Cardiac atrium fibroblast (primary cell): ENCODE results near the gene C8B. TPM values are rescaled to one million over a fixed set of nuclear protein-coding genes. Genes with fewer than 3 reads are reported as not detected.

Experiments
- total RNA-seq: library from RNA; depleted of rRNA; stranded (reverse); fragments of >200 nt; gene quantifications from 2 replicates; pipeline ENCODE4 v1.2.3, GENCODE V29; 2015

Gene C8B
- not detected in 2 replicates for total RNA-seq

GRCh38 chr1:56965916-56966697 is at the start of gene C8B:
TSS of gene C8B (minus strand) at chr1:56966015. CDS start at chr1:56965948, 67 bp downstream.

Other genes starting within 250 kb of the C8B start
- gene FYB2, start 146.6 kb downstream of the C8B start, total RNA-seq, result not detected in 2 replicates
- not detected in 2 replicates for gene C8A, start 111.2 kb downstream of the C8B start, total RNA-seq